HepG2 (cell line): ENCODE data around the gene NAPG. TPM values are rescaled to one million over a fixed set of nuclear protein-coding genes. Genes with fewer than 3 reads are reported as not detected.
"Not testable (repeated sequence)": the region's sequence is repeated elsewhere in the genome, so short reads cannot be mapped to it uniquely, and the experiment has no call there.

Experiments
- ATAC-seq: fragments of 200-7000 bp; cut with Tn5 transposase; 3 replicates; pipeline ENCODE4 v1.9.1; 2020; ENCODE audit warnings: mild to moderate bottlenecking, moderate library complexity
- BruUV-seq: library from RNA; stranded (reverse); fragments of 400-500 nt; replicated peaks from 2 replicates; lab custom pipeline; 2021; lab: Mats Ljungman, UMichigan
- CTCF ChIA-PET: fragments of 300-600 bp; formaldehyde crosslinking; extraction: SDS; loops from one replicate; lab custom pipeline; 2021; ENCODE audit warnings: low total read pairs, inconsistent platforms, low intra/inter-chr PET ratio; lab: Yijun Ruan, JAX
- POLR2A ChIA-PET: fragments of 350-600 bp; sonication (Branson Sonifier 250); formaldehyde crosslinking; loops from one replicate; lab custom pipeline; 2020; ENCODE audit warnings: antibody characterized with exemption, inconsistent platforms; lab: Yijun Ruan, JAX
- DNase-seq: peaks from one replicate; pipeline ENCODE4 v3.0.0-alpha.2; 2015; ENCODE audit warnings: low spot score
- FAIRE-seq: peaks from 3 replicates; lab custom pipeline; 2011; peaks lifted over from hg19 to GRCh38; lab: Jason Lieb, UNC
- H2AFZ ChIP-seq: one replicate; pipeline ENCODE4 v1.6.1; 2011; ENCODE audit warnings: low read length, inconsistent platforms
- H3K27ac ChIP-seq: fragments of 300-600 bp; 3 replicates; pipeline ENCODE4 v1.8.0; 2011; ENCODE audit warnings: mixed run types, mild to moderate bottlenecking, mixed read lengths, low read length, inconsistent platforms; ENCODE audit not compliant: insufficient read depth; ENCODE audit errors: extremely low read length
- H3K27me3 ChIP-seq, 2 experiments: fragments of 200-600 bp in 1 of 2; 2 replicates in 1 of 2; 3 replicates in 1 of 2; pipeline versions ENCODE4 v1.6.0 to v1.8.0; 2011; ENCODE audit warnings: low read length in 2 of 2, mild to moderate bottlenecking in 2 of 2, moderate library complexity in 2 of 2, inconsistent platforms in 1 of 2; ENCODE audit not compliant: insufficient read depth in 2 of 2, control insufficient read depth in 1 of 2
- H3K36me3 ChIP-seq, 2 experiments: fragments of 200-600 bp in 1 of 2; replicated peaks in 1 of 2; 2 replicates in 1 of 2; 3 replicates in 1 of 2; pipeline versions ENCODE4 v1.5.1 to v1.8.0; 2011; ENCODE audit warnings: low read length in 2 of 2, inconsistent platforms in 1 of 2; ENCODE audit not compliant: insufficient read depth in 2 of 2, control insufficient read depth in 1 of 2
- H3K4me1 ChIP-seq: 2 replicates; pipeline ENCODE4 v1.5.1; 2012; ENCODE audit warnings: low read length, inconsistent platforms; ENCODE audit not compliant: insufficient read depth
- H3K4me2 ChIP-seq: 2 replicates; pipeline ENCODE4 v1.6.0; 2011; ENCODE audit warnings: low read depth, low read length, inconsistent platforms
- H3K4me3 ChIP-seq, 3 experiments: fragments of 200-600 bp in 1 of 3; sonication (generic), shearing (Covaris generic) in 1 of 3; replicated peaks in 1 of 3; 2 replicates each; pipeline ENCODE4 v1.5.1; 2011 to 2016; ENCODE audit warnings: low read length in 3 of 3, inconsistent platforms in 2 of 3, low read depth in 2 of 3, mild to moderate bottlenecking in 2 of 3, control low read depth in 1 of 3, mixed read lengths in 1 of 3; ENCODE audit not compliant: insufficient read depth in 1 of 3
- H3K79me2 ChIP-seq: one replicate; pipeline ENCODE4 v1.6.1; 2011; ENCODE audit warnings: low read length, inconsistent platforms; ENCODE audit not compliant: insufficient read depth
- H3K9ac ChIP-seq: 2 replicates; pipeline ENCODE4 v1.6.0; 2011; ENCODE audit warnings: mild to moderate bottlenecking, low read depth, low read length, inconsistent platforms; ENCODE audit not compliant: insufficient read depth
- H3K9me3 ChIP-seq: 2 replicates; pipeline ENCODE4 v1.5.1; 2012; ENCODE audit warnings: mild to moderate bottlenecking, low read length
- H4K20me1 ChIP-seq: 2 replicates; pipeline ENCODE4 v1.6.0; 2011; ENCODE audit warnings: inconsistent platforms, mild to moderate bottlenecking, low read length, moderate library complexity; ENCODE audit not compliant: insufficient read depth
- FOSL1 ChIP-seq: sonication (generic); formaldehyde crosslinking; IDR thresholded peaks from 2 replicates; pipeline ENCODE4 v1.9.0; 2021; ENCODE audit warnings: missing genetic modification reagents, borderline replicate concordance
- HMG20A ChIP-seq: IDR thresholded peaks from 2 replicates; pipeline ENCODE4 v1.6.1; 2016; ENCODE audit warnings: borderline replicate concordance
- MAFK ChIP-seq, 2 experiments: IDR thresholded peaks in 1 of 2; conservative IDR thresholded peaks in 1 of 2; 2 replicates each; pipeline ENCODE4 v1.6.1; 2011; ENCODE audit warnings: improper control_type of control experiment in 2 of 2, low read length in 2 of 2
- SIX1 ChIP-seq: sonication (generic); formaldehyde crosslinking; IDR thresholded peaks from 2 replicates; pipeline ENCODE4 v1.4.0; 2020; ENCODE audit warnings: missing genetic modification reagents, borderline replicate concordance
- YEATS2 ChIP-seq: sonication (generic); formaldehyde crosslinking; IDR thresholded peaks from 2 replicates; pipeline ENCODE4 v1.4.0; 2020; ENCODE audit warnings: missing genetic modification reagents, borderline replicate concordance
- ZBTB3 ChIP-seq: sonication (generic); formaldehyde crosslinking; IDR thresholded peaks from 2 replicates; pipeline ENCODE4 v1.4.0; 2020; ENCODE audit warnings: low read depth, mild to moderate bottlenecking, moderate library complexity, missing genetic modification reagents, borderline replicate concordance
- ZNF530 ChIP-seq: sonication (generic); formaldehyde crosslinking; IDR thresholded peaks from 2 replicates; pipeline ENCODE4 v1.5.0; 2020; ENCODE audit warnings: low read depth, mild to moderate bottlenecking, missing genetic modification reagents
- WGBS: methylation state at CpG from one replicate; pipeline ENCODE4 v1.1.6; 2017; ENCODE audit warnings: low lambda C conversion rate; 5-methylcytosine and 5-hydroxymethylcytosine counted together
- in situ Hi-C: cut with HindIII; loops from 2 replicates; pipeline ENCODE4 v1.10.0; 2017; ENCODE audit warnings: low pct_unique_long_range_greater_than_20kb; ENCODE audit not compliant: extremely low pct_ligation_motif_present
- intact Hi-C: fragments of 100-400 bp; cut with micrococcal nuclease; formaldehyde crosslinking; loops from one replicate; pipeline ENCODE4 v1.10.0; 2022; ENCODE audit not compliant: unreplicated experiment
- polyA plus RNA-seq, 8 experiments: library from polyadenylated mRNA; depleted of rRNA in 3 of 8; stranded (reverse) in 7 of 8; unstranded in 1 of 8; fragments of >200 nt; fragmentation: Illumina TruSeq in 4 of 8; extraction: Trizol in 4 of 8; gene quantifications; 2 replicates each; pipeline versions ENCODE4 v1.2.1 to v1.2.3, GENCODE V29; 2011 to 2016; ENCODE audit warnings: low read depth in 4 of 8, missing spikeins in 1 of 8, mixed read lengths in 1 of 8; ENCODE audit not compliant: insufficient read depth in 1 of 8
- total RNA-seq, 5 experiments: library from RNA; depleted of rRNA; stranded (reverse); fragments of >200 nt; fragmentation: Illumina TruSeq; extraction: Trizol; gene quantifications; 2 replicates each; pipeline ENCODE4 v1.2.3, GENCODE V29; 2016; ENCODE audit warnings: low read depth in 1 of 5
- TF ChIP-seq, protein P1 (sequence below): sonication (generic); formaldehyde crosslinking; IDR thresholded peaks from 2 replicates; pipeline ENCODE4 v1.4.0; 2020; ENCODE audit warnings: mild to moderate bottlenecking, missing genetic modification reagents

The NAPG gene
- total and polyA plus RNA-seq, 2 of the 13 experiments (the other 11 are each of a cell fraction or from before 2014, with no cell fraction given), result 19.8 to 34.4 TPM

- Histone ChIP-seq H3K9ac (no peak overlapping the region), H2AFZ (no peak overlapping the region), H3K36me3 (no peaks in the 10 kb centered on the region), H3K9me3 (peaks cover 9% of the 10 kb centered on the region; the same call in 1 of the 2 replicates), H3K4me3 (no peak overlapping the region), H4K20me1 (no peaks in the 10 kb centered on the region), H3K27me3 (no peaks in the 10 kb centered on the region; a peak in 1 of 5 replicates), H3K4me2 (no peak overlapping the region), H3K4me1 (no peaks in the 10 kb centered on the region), H3K27ac (no peak overlapping the region), H3K79me2 (no peaks in the 10 kb centered on the region)
- ChIA-PET POLR2A (no interaction called here), CTCF (no interaction called here)
- TF ChIP-seq HMG20A (CRISPR knock-in tag), result no peak
- DNase-seq (no peak), FAIRE-seq (no peak), ATAC-seq (no peak)
- in situ Hi-C loops (no loop called here), intact Hi-C loops (no loop called here)
- BruUV-seq, result no TSS peak
- 50% methylated on average over 1 of the region's 1 CpG for WGBS
Measured at GRCh38 chr18:10504723-10505122, 21.1 kb upstream of the NAPG start.

GRCh38 chr18:10505892-10506291 lies 19.9 kb upstream of the NAPG start:
- in situ Hi-C loops, H2AFZ ChIP-seq: not testable (repeated sequence)

DNA sequence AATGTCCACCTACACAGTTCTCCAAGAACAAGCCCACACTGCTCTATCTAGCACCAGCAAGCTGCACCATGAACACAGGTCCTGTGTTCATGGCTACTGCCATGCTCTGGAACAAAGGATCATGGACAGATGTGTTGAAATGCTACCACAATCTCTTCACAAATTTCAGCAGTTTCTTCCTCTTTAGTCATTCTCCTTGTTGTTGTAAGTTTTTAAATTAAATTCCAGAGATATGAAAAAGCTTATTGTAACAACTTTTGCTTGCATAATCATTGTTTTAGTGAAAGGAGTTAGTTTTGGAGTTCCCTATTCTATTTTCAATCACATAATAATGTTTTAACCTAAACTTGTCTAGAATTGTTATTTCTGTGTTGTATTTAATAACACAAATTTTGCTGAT lies 17.2 kb upstream of the NAPG start:
- Histone ChIP-seq H3K9me3 (peaks cover 9% of the 10 kb centered on the region; the same call in 1 of the 2 replicates), H3K27ac (no peak overlapping the region), H3K4me3 (no peak overlapping the region), H2AFZ (no peak overlapping the region), H3K79me2 (no peaks in the 10 kb centered on the region), H3K36me3 (no peaks in the 10 kb centered on the region), H4K20me1 (no peaks in the 10 kb centered on the region), H3K4me2 (no peak overlapping the region), H3K4me1 (no peaks in the 10 kb centered on the region), H3K9ac (no peak overlapping the region), H3K27me3 (peaks cover 0 to 2% of the 10 kb centered on the region in 2 experiments; a peak in 2 of 5 replicates)
- TF ChIP-seq SIX1, result no peak
- TF ChIP-seq YEATS2 (CRISPR knock-in tag), result no peak
- no peak for TF ChIP-seq ZBTB3 (CRISPR knock-in tag)
- no peak for TF ChIP-seq ZNF530 (CRISPR knock-in tag)
- TF ChIP-seq MAFK (conservative IDR thresholded peaks at IDR 0.05 in 1 of 2, IDR thresholded peaks at IDR 0.05 in 1 of 2; ENCODE audit: low read length in 2 of 2), result 0 out of 4 replicates have a peak, but pooled peaks of 1 of the 2 experiments have one; percentile 23
- TF ChIP-seq, protein P1, sequence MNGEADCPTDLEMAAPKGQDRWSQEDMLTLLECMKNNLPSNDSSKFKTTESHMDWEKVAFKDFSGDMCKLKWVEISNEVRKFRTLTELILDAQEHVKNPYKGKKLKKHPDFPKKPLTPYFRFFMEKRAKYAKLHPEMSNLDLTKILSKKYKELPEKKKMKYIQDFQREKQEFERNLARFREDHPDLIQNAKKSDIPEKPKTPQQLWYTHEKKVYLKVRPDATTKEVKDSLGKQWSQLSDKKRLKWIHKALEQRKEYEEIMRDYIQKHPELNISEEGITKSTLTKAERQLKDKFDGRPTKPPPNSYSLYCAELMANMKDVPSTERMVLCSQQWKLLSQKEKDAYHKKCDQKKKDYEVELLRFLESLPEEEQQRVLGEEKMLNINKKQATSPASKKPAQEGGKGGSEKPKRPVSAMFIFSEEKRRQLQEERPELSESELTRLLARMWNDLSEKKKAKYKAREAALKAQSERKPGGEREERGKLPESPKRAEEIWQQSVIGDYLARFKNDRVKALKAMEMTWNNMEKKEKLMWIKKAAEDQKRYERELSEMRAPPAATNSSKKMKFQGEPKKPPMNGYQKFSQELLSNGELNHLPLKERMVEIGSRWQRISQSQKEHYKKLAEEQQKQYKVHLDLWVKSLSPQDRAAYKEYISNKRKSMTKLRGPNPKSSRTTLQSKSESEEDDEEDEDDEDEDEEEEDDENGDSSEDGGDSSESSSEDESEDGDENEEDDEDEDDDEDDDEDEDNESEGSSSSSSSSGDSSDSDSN (CRISPR knock-in tag), result no peak
- no peak for TF ChIP-seq FOSL1 (CRISPR knock-in tag)
- ATAC-seq (no peak), DNase-seq (no peak), FAIRE-seq (no peak)
- ChIA-PET POLR2A (no interaction called here), CTCF (no interaction called here)
- intact Hi-C loops (no loop called here), in situ Hi-C loops (no loop called here)
- no TSS peak for BruUV-seq

More at GRCh38 chr18:10505892-10506291, 19.9 kb upstream of the NAPG start:
- FAIRE-seq, CTCF ChIA-PET, H3K4me3 ChIP-seq, BruUV-seq, intact Hi-C loops, H3K9me3 ChIP-seq, H3K27me3 ChIP-seq, H3K27ac ChIP-seq, H3K36me3 ChIP-seq, POLR2A ChIA-PET, H3K79me2 ChIP-seq, DNase-seq, ATAC-seq, H3K4me2 ChIP-seq, H4K20me1 ChIP-seq, H3K4me1 ChIP-seq, H3K9ac ChIP-seq: not testable (repeated sequence)
- 79% methylated on average over 11 of the region's 19 CpGs for WGBS
